ENCODE measurements around the gene ARHGAP36.
A peak's percentile ranks its signal among the peaks of the same experiment; 100 is the strongest.

ARHGAP36 gene, protein sequence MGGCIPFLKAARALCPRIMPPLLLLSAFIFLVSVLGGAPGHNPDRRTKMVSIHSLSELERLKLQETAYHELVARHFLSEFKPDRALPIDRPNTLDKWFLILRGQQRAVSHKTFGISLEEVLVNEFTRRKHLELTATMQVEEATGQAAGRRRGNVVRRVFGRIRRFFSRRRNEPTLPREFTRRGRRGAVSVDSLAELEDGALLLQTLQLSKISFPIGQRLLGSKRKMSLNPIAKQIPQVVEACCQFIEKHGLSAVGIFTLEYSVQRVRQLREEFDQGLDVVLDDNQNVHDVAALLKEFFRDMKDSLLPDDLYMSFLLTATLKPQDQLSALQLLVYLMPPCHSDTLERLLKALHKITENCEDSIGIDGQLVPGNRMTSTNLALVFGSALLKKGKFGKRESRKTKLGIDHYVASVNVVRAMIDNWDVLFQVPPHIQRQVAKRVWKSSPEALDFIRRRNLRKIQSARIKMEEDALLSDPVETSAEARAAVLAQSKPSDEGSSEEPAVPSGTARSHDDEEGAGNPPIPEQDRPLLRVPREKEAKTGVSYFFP

DNA sequence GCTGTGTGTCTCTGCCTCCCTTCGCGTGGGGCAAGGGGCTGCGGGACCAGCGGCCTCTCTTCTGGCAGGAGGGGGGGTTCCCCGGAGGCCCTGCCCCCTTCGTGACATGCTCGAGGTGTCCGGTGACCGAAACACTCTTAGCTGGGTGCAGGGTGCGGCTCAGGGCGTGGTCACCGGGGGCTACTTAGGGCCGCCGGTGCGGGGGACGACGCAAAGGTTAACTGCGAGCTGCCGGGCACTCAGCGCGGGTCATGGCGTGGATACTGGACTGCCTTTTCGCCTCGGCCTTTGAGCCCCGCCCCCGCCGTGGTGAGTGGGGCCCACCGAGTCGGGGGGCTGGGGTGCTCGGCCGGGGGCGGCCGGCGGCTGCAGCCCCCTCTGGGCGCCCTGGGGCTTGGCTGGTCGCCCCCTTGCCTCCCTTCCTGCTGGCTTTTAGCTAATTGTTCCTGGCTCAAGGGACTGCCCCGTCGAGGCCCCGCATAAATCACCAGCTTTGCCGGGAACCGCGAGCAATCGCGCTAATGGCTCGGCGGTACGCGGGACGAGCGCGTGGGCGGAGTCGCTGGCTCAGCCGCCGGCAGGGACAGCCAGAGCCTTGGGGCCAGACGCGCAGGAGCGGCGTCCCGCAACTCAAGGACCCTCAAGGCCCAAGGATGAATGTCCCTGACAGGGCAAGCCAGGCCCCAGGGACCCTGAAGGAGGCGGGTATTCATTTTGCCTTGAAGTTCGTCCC is at the start of gene ARHGAP36:
Gene ARHGAP36 (plus strand): TSS at position 211 of the 733 bp plus-strand sequence. CDS start 23,320 bp downstream, outside the sequence.
- DNase-seq: peak; percentile 0

DNA sequence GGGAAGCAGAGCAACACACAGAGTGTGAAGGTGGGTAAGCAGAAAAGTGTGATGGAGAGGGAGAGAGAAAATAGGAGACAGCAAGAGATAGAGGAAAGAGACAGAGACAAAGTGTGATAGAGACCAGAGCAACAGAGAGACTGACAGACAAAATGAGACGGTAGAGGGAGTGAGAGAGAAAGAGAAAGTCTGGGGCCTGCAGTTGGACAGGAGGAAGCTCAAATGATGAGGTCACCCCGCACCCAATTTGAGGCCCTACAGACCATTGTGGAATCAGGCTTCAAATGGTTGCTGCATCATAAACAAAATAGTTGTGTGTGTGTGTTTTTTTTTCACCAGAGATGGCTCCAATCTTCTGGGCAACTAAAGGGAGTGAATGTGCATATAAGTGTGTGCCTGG is 48.0 kb upstream of the ARHGAP36 start:
- DNase-seq: no peak

DNA sequence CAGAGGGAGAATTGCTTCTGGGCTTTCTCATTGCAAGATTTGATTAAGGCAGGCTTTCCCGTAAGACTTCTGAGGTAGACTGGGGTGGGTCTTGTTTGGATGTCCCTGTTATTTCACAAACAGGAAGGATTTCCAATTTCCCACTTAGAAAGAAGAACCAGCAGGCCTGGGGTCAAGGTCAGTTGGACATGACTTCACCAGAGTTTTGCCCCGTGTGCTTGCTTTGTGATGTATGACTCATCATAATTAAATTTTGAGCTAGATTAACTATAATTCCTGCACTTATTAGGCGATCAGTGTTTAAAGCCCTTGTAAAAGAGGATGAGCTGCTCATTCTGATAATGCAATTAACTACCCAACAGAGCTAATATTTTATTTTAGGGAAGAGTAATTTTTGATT is 32.8 kb upstream of the ARHGAP36 start:
- no peak for DNase-seq

DNA sequence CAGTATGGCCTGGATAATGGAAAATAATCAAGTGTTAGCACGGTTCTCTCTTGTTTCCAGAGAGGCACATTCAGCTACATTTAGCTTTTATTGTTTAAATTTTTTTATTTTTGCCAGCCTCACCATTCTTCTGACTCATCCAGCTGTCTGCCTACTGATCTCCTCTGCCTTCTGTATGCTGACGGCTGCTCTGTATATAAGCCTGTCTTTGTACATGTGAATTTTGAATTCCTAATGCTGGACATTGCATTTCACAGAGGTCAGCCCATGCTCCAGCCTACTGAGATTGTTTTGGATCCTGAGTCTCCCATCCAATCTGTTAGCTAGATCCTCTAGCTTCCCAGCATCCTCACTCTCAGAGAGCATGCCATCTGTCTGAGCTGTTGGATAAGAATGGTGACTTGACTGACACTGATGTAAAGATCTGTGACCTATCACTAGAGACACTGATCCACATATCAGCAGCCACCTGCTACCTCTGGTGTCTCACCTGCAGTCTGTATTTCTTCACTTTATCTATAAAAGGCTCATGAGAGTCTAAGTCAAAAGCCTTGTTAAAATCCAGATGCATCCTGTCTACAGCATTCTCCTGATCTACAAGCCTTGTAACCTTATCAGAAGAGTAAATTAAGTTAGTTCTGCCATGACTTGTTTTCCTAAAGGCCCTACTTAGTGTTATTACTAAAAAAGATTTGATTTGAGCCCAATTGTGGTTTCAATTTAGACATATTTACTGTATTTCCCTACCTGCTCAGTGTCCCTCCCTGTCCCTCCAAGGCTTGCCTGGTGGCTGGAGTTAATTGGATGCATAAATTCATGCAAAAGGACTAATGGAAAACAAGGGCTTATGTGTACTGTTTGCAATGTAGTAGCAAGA is 25.6 kb upstream of the ARHGAP36 start:
- no peak for DNase-seq

DNA sequence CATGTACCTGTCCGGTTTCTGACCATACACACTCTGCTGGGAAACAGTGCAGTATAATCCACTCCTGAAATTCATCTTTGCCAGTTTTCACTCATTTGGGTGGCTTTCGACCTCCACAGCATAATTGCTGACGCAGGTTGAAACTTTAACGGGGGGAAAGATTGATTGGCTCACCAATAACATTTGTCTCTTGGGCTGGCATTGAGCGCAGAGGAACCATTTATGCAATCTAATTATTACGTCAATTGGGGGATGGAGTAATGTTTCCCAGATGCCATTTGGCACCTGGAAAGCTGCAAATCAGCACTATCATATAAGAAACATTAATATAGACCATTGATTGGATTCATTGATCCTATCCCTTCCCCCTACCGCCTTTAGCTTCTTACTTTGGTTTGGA is 24.1 kb upstream of the ARHGAP36 start:
- DNase-seq: no peak

DNA sequence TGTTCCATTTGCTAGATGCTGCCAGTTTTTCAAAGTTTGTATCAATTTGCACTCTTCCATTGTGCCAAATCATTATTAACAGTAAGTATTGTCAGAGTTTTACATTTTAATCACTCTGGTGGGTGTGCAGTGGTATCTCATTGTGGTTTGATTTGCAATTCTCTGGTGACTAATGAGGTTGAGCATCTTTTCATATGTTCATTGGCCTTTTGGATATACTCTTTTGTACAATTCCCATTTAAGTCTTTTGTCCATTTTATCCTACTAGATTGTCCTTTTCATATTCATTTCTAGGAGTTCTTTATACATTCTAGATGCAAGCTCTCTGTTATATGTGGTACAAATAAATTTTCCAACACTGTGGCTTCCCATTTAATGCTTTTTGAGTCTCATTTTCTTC is 17.4 kb upstream of the ARHGAP36 start:
- no peak for DNase-seq

DNA sequence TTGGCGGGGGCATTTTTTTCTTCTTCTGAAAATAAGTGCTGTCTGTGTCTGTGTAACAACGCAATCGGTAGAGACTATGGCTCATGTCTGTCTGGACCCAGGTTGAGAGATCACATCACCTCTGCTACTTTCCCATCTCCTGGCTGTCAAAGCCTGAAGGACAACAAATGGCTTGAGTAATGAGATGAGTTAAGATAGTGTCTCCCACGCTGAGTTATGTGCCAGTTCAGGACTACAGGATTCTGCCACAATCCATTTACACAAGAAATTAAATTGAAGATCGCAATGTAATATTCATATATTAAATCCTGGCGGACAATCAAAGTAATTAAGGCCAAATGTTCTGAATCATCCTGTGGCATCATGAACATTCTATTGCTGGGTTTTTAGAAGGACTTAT is 16.5 kb upstream of the ARHGAP36 start:
- DNase-seq: no peak

DNA sequence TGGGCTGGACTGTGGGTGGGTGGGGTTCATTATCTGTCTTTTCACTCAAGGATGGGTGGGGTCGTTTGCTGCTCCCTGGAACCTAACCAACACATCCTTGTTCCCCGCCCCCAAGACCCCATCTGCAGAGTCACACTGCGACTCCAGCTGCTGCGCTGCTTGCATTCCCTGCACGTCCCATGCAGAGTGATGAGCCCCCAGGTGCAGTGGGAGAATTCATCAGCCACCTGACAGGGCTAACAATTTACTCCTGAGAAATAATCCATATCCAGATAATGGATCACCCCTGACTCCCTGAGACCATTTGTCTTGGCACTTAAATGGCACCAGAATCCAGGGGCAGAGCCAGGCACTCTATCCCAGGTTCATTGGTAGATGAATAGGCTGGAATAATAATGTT is 12.4 kb upstream of the ARHGAP36 start:
- no peak for DNase-seq

DNA sequence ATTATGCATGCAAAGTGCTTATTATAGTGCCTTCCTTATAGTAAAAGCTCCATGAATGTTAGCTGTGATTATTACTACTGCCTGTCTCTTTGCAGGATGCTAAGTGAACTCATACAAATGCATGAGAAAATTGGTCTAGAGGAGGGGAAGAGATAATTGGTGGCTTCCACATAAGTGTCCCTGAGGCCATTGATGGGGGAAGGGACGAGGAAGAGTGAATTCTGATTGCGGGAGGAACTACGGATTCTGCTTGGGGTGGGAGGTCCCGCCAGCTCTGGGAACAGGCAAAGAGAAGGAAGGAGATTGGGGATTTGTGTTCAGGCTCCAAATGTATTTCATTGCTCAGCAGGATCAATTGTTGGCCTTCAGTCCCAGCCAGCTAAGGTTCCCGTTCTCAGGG is 11.6 kb upstream of the ARHGAP36 start:
- DNase-seq: no peak

DNA sequence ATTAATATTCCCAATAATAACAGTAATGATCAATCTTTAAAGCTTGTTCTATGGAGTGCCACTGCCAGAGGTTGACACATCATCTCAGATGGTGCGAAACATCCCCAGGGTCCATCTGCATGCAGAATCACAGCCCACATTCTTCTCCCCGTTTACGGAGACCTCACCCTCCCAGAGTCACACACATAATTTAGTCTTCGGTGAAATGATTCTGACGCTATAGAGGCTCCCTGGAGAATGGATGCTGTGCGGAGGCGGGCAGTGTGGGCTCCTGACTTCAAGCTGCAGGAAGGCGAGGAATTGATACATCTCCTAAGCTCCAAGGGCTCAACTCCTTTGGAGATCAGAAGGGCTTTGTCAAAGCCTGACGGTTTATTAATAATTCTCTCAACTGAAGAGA is 11.0 kb upstream of the ARHGAP36 start:
- DNase-seq: no peak

DNA sequence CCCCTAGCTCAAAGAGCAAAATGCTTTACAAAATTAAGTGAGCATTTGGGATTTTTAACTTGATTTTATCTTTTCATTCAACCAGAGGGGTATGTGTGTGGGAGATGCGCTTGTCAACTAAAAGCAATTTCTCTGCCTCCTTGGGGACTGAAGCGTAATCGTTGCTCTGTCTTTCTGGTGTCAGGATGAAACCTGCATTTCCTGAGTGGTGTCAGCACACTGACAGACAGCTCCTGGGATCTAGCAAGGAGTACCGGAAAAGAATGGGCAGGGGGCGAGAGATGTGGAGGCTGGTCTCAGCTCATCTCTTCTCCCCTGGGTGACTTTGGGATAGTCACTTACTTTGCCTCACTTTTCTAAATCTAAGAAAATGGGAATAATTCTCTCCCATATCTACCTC is 5.1 kb upstream of the ARHGAP36 start:
- no peak for DNase-seq

DNA sequence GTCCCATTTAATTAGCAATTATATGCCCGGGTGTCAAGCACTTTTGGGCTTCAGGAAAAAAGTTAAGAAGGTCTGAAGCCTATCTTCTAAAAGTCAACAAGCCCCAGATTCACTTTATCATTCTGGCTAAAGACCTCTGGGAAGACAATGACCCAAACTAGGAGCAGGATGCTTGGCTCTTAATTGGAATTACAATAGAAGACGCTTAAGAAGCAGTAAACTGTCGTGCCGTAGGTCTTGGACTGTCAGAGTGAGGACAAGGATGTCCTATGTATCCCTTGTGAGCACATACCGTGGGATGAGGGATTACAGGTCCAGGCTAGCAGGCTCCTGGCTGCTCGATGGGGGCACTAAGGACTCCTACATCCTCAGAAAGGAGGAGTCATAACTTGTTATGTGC is 3.2 kb upstream of the ARHGAP36 start:
- no peak for DNase-seq

DNA sequence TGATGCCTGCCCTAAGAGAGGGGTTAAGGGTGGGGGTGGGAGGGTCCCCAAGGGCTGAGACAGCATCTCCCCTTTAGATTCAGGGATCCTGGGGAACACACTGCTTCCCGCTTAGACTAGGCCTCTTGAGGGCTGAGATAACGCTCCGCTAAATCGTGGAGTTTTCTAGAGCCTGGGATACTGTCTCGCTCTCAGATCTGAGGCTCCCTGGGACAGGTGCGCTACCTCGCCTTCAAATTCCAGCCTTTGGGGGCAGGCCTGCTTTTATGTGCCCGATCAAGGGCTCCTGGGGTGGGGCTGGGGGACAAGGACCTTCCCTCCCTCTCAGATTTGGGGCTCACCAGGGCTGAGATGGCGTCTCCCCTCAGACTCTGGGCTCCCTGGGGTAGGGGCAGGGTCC is 440 bp upstream of the ARHGAP36 start:
- no peak for DNase-seq

DNA sequence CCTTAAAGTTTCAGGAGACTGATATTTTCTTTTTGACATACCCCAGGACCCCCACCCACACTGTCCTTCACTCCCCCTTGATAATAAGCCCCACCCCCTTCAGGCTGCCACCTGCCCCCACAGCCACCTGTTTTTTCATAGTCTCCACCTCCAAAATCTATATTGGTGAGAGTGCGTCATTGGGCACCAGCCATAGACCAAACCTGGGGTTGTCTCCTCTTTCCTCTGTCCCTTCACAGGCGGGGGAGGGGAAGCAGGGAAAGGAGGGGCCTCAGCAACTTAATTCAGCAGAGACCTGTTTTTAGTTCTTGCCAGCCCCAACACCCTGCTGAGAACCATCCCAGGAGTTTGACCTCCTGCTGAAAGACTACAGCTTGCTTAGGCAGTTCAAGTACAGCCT is 1.1 kb downstream of the ARHGAP36 start:
- no peak for DNase-seq

DNA sequence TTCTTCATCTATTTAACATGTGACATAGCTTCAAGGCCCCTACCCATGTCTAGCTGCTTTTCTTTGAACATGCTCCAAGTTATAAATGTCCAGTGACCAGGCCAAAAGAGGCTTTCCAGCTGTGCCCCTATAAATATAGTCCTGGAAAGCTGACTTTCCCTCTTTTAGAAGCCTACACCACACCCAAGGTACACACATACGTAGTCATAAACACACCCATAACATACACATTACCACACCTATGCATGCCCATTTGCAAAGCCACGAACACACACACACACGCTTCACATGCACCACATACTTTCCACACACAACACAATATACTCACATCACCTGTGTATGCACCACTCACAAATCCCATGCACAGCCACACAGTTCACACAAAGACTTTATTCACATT is 2.0 kb downstream of the ARHGAP36 start:
- no peak for DNase-seq

DNA sequence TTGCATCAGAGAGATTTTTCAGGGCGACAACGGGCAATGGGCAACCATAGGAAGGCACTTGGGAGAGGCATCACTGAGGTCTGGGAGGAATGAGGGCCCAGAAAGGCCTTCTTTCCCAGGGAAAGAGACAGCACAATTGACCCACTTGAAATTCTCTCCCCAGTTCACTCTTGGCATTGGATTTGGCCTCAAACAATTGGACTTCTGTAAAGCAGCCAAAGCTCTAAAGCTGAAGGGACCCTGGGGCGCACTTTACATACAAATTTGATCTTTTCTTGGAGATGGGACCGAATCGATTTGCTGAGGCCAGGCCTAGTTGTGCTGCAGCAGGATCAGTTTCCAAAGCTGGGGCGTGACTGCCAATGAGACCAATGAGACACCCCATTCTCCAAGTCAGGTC is 3.2 kb downstream of the ARHGAP36 start:
- no peak for DNase-seq

DNA sequence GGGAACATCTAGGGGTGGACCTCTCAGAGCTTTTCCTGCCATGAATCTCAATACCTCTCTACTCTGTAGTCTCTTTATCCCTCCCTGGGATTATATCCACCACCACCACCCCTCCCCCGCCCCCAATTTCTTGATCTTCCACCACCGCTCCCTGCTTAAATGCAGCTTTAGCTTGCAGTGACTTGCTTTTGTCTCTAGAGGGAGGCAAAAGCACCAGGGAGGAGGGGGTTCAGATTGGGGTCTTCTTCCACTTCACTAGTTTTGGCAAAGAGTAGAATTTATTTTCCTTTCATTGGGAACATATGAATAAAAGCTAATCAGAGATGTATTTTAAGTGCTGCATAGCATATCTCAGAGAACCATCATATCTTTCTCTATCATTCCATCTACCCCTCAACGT is 5.5 kb downstream of the ARHGAP36 start:
- peak; percentile 9 for DNase-seq

DNA sequence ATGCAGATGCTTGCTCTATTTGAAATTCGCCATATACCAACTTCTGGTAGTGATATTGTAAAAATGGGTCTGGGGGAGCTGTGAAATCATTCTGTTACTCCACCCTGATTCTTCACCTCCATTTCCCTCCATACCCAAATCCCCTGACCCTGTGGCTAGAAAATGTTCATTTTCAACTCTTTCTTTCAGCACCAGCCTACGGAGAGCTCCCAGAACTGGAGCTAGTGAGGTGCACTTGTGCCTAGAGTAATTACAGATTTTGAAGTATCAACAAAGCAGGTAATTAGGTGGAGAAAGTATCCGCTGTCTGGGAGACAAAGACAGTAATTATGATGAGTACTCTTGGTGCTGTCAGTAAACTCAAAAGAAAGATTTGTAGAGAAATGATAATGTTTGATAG is 8.1 kb downstream of the ARHGAP36 start:
- DNase-seq: peak; percentile 1

DNA sequence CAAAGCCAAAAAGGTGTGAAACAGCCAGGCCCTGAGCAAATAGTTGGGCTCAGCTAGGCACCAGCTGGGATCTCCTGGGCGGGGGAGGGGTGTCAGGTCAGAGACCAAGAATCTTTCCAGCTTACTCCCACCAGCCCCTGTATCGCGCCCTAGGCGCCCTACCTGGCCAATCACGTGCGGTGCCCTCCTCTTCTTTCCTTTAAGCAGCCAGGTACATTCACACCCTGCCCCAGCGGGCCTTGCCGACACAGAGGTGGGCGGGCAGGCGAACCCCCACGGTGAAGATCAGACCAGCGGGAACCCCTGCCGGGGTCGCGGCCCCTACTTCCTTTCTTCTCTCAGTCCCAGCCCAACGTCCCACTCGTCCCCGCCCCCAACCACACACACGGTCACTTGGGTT is 9.1 kb downstream of the ARHGAP36 start:
- DNase-seq: no peak

DNA sequence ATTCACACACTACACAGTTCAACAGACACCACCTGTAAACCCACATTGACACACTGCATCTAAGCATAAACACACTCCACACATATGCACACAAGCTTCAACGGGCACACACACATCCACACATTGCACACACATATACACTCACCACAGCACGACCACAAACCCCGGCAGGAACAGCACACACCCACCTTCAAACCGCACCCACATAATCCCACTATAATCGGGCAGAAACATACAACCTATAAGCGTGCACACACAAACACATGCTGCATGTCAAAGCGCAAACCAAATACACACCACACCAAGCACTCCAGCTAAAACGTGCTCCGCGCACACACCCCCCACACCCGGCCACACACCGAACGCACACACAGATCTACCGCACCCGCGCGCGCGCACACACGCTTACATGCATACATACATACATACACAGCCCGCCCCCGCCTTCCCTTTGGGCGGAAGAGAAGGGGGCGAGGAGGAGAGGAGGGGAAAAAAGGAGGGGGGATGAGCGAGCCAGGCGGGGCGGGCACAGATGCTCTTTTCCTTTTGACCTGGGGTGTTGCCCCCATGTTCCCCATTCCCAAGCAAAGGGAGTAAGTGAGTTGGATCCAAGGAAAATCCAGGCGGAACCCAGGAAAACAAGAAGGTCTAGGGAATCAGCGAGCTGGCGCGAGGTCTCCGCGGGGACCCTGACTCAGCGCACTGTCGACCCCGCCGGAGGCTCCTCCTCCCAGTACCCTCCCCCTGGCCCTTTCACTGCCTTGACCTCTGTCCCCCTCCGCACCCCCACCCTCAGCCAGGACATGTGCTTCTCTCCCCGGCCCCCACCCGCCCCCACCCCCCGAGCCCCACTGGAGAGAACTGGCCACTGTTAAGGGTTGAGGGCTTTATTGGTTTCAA is 9.9 kb downstream of the ARHGAP36 start:
- no peak for DNase-seq

DNA sequence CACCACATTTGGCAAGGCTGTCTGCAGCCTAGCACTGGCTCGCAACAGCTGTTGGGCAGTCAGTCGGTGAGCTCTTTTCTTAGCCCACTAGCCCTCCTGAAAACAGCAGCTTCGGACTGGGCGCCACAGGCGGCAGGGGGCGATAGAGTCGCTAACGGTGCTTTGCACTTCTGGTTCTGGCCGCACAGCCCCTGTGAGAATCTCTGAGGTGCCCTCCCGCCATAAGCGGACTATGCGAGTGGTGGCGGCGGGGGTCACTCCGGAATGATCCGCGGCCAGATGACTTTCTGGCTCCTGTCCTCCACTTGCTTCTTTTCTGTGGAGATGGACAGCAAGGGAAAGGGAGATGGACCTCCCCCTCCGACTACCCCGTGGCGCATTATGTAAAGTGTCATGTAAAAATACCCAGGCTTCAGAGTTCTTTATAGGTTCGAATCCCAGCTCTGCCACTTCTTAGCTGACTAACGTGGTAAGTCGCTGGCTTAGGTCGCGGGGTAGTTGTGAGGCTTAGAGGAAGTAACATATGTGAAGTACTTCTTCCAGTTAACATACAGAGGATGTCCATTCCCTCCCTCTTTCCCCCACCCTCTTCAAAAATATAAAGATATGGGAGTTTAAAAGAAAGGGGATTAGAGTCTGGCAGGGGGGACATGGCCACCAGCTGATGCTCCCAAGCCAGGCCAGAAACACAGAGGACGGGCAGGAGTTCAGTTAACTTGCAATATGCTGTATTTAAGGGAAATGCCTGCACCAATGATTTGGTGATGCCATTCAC is 11.0 kb downstream of the ARHGAP36 start:
- DNase-seq: no peak
